GM21786 (cell line): ENCODE results near the gene CD55.
"Not testable (repeated sequence)": the region's sequence is repeated elsewhere in the genome, so short reads cannot be mapped to it uniquely, and the experiment has no call there.

Experiments used
- ATAC-seq: cut with Tn5 transposase; IDR thresholded peaks from one replicate; pipeline ENCODE4 v1.9.1; 2021; ENCODE audit not compliant: unreplicated experiment

The CD55 gene

DNA sequence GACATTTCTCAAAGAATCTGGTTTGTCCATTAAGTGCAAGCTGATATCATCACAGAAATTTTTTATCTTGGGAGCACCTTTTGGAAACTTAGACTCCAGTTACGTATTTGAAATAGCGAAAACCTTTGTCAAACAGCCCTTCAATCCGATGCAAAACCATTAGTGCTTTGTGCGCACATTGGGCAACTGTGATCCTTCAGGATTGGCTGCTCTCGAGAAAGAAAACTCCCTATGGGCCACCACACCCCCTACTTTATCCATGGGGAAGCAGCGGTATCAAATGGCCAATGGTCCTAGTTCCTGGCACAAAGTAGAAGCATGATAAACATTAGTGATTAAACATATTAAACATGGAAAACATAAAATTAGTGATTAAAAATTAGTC is 16.0 kb upstream of the CD55 start:
- no peak for ATAC-seq

DNA sequence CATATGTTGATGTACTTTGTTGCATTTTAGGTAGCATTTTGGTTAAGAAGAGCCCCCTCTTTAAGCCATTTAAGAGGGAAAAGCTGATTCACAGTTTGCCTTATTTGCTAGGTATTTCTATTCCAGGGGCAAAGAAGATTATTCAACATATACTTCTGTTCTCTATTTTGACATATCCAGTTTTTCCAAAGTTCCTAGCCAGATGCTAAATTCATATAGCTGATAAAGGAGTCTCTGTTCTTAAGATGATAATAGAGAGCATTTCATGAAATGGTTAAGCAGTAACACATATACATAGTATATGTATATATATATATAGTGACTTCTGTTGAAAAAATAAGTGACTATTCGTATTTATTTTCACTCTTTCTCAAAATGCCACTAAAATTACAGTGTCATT is 15.5 kb upstream of the CD55 start:
- no peak for ATAC-seq

DNA sequence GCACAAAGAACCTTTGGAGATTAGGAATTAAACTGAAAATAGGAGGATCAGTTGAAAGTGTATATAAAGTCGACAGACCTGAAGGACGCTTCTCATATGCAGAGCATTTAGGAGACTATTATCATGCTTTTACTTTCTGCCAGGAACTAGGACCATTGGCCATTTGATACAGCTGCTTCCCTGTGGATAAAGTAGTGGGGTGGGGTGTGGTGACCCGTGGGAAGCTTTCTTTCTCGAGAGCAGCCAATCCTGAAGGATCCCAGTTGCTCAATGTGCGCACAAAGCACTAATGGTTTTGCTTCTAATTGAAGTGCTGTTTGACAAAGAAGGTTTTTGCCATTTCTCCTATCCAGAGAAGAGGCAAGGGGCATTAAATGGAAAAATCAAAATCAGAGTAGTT is 14.9 kb upstream of the CD55 start:
- no peak for ATAC-seq

DNA sequence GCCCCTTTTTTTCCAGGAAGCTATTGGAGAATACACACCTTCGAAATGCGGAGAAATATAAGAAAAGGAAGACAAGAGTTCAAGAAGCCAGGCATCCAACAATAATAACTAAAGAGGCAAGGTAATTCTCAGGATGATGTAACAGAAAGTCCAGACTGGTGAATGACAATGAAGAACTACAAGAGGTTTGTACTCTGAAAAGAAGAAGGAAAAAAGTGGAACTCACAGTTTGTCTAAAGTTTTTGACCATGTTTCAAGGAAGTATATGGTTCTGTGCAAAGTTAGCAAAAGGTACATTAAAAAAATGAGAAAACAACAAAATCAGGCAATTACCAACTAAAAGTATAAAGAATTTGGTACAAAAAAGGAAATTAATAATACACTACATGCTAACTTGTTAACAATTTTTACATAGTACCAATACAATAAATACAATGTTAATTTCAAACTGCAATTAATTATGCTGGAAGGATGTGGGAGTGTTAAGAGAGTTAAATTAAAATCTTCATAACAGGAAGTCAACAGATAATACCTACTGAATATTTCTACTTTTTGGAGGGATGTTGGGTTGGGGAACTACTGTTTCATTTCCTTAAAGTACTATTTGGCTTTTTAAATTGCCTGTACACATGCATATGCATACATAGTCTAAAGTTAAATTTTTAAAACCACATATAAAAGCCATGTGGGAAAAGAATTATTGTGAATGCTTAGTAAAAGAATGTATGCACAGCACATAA is 12.9 kb upstream of the CD55 start:
- ATAC-seq, result no peak

DNA sequence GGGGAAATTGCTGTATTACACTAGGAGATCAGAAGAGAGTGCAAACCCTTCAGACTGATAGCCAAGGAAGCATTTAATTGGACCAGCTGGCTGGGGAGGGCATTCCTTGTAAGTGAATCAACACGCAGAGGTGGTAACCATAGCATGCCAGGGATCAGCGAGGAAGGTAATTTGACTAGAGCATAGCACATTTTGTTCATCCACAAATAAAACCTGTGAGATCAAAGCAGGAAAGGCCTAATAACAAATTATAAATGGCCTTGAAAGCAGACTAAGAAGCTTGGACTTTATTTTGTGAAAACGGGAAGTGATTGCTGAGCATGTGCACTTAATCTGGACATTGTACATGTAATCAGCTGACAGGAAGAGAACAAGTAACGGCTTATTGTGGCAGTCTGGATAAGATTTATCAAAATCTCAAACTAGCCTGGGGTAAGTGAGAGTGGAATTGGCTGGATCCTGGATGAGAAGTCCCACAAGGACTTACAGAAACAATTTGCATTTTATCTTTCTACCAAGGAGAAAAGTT is 11.7 kb upstream of the CD55 start:
- ATAC-seq, result no peak

DNA sequence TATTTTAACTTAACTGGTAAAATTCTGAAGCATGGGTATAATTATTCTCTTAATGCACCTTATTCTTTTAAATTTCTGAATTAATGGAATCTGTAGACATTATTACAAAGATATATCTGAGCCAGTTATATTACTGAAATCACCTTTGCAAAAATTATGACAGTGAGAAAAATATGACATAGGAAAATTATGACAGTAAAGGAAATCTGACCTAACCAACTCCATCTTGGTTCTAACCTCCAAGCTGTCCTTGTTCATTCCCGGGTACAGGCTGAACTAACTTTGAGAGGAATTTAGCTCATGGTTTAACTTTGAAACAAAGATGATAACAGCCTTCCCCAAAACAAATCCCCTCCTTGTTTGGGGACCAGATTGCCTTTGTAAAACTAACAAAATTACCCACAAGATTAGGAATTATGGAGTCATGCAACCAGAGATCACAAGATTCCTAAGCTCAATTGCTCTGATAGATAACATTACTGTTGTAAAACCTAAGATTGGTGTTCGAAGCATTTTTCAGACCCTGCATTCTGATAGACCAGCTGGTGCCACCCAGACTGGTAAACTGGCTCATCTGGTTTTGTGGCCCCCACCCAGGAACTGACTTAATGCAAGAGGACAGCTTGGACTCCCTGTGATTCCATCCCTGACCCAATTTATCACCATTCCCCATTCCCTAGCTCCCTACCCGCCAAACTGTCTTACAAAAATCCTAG is 9.4 kb upstream of the CD55 start:
- ATAC-seq, result no peak

DNA sequence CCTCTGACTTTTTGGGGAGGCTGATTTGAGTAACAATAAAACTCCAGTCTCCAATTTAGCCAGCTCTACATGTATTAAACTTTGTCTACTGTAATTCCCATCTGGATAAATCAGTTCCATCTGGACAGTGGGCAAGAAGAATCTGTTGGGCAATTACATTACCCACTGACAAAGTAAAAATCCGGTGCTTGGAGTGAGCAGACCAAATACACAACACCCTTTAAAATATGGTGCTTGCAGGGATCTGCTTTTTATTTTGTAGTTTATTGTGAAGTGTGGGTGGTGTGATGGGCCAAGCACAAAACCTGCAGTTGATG is 8.9 kb upstream of the CD55 start:
- ATAC-seq, result no peak

DNA sequence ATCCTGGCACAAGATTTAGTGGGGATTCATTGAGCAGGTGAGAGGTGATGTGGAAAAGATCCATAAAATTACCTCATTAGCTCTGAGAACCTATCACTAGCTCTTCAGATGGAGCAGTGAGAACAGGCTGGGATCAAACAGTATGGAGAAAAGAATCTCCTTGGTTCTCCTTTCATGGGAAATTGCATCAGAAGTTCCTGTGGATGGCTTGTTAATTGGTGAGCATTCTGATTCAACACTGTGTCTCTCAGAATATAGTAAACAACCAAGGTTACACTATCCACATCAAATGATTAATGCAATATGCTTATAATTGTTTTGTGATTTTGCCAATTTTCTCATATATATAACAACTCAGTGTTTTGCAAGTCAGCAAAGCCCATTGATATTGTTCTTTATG is 8.3 kb upstream of the CD55 start:
- ATAC-seq, result no peak

DNA sequence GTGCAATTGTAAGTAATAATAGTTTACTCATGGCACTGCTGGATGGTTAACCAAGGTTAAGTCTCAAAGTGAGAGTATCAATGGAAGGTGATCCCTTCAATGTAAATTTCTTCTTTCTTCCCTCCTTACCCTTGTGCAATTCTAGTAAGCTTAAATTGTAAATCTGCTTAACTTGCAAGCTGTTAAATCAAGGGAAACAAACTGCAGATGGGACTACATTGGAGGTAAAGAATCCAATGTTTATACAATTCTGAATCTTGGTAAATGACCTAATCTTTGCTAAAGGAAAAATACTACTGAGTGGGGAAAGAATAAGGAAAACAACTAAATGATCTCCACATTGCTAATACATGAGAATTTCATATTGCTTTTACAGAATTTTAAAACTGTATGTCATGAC is 6.7 kb upstream of the CD55 start:
- no peak for ATAC-seq

DNA sequence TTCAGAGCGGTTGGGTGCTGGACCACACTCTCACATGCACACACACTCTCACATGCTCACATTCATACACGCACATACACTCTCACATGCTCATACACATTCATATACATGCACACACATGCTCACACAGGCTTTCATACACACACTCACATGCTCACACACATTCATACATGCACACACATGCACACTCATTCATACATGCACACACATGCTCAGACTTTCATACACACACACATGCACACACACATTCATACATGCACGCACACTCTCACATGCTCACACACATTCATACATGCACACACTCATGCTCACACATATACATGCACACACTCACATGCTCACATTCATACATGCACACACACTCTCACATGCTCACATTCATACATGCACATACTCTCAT is 6.0 kb upstream of the CD55 start:
- no peak for ATAC-seq

DNA sequence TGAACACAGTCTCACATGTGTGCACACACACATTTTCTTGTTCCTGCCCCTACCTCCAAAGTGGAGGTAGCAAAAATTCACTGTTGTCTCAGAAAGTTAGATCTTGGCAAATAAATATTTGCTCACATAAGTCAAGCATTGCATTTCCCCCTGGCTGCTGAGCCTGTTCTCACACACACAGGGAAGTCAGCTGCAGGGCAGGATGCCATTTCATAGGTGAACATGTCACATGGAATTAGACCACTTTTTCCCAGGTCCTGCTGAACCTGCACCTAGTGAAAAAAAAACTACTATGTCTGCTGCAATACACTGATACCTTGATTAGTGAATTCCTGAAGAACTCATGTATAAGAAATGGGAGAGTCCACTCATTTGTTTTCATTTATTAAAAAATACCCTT is 5.3 kb upstream of the CD55 start:
- ATAC-seq, result no peak

DNA sequence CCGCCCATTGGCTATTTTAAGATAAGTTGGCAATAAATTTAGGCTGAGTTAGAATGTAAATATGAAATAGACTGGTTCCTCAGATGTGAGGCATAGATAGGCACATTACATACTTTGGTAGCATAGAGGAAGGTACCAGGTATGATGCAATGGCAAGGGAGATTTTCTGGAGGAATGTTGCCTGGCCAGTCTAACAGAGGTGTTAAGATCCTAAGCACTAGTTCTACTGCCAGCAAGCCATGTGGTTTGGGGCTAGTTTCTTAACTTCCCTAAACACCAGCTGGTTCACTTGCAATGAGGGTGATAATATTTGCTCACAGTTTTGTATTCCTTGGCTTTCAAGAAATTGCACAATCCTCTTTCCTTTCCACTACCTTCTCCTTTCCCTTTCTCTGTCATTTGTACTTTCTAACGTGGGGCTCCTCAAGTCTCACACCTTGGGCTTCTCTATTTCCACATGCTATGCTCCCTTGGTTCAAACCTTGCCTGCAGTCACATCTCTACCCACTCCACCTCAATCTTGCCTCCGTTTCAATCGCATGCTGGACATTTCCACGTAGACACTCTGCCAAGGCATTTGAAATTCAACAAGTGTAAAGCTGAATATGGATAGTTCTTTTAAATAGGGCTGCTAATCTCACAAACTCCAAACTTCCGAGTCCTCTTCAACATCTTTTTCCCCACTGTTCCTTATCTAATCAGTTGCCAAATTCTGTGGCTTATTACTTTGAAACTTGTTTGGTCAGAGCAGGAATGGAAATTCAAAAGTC is 4.7 kb upstream of the CD55 start:
- no peak for ATAC-seq

DNA sequence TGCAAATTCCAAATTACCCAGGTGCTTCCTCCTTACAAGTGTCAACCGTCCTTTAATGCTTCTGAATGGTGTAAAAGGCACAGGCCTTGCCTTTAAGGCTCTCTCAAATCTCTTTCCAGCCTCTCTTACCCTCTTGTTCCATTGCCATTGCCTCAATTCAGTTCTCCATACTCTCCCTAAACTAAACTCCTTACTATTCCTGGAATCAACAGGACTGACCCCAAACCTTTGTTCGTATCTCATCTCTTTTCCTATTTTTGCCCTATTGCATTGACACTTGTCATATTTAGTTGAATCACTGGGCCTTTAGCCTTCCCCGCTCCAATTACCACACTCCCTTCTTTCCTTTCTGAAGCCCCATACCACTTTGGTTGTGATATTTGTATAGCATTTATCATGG is 3.9 kb upstream of the CD55 start:
- ATAC-seq, result no peak

DNA sequence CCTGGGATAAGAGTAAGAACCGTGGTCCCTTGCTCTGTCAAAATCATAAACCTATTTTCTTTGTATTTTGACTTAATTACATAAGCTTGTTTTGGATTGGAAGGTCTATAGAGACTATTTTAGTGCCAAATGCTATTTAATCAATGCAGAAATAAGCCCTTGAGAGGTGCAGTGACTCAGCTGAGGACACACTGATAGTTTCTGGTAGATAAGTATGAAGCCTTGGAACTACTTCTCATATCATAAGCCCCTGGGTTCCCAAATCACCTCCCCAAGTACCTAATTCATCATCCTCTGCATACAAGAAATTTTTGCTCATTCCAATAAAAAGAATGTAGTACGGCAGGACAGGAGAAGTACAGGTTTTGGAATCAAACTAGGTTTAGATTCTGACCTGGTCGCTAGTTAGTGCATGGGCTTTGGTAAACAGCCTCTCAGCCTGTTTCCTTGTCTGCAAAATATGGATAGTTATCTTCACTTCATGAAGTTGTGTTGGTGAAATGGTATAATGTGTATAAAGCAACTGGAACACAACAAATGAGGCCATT is 3.3 kb upstream of the CD55 start:
- ATAC-seq, result no peak

DNA sequence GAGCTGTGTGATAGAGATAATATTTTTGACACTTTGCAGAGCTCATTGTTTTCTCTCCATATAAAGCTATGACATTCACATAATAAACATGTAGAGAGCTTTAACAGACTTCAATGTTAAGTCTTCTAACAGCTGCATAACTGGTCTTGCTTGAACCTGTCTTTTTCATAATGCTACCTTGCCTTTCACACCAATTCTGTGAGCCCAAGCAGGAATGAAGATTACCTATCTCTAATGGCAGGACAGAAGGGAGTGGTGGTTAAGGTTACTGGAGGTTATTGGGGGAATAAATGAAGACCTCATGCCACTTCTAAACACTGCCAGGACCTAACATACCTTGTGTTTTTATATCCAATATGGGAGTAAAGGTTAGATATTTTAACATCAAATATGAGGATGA is 2.3 kb upstream of the CD55 start:
- ATAC-seq, result no peak

DNA sequence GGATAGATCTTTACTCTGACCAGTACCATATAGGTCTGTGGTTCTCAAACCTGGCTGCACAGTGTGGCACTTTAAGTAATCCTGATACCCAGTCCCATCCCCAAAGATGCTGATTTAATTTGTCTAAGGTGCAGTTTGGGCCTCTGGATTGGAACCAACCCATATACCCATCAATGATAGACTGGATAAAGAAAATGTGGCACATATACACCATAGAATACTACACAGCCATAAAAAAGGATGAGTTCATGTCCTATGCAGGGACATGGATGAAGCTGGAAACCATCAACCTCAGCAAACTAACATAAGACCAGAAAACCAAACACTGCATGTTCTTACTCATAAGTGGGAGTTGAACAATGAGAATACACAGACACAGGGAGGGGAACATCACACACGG is 1.4 kb upstream of the CD55 start:
- ATAC-seq, result not testable (repeated sequence)

DNA sequence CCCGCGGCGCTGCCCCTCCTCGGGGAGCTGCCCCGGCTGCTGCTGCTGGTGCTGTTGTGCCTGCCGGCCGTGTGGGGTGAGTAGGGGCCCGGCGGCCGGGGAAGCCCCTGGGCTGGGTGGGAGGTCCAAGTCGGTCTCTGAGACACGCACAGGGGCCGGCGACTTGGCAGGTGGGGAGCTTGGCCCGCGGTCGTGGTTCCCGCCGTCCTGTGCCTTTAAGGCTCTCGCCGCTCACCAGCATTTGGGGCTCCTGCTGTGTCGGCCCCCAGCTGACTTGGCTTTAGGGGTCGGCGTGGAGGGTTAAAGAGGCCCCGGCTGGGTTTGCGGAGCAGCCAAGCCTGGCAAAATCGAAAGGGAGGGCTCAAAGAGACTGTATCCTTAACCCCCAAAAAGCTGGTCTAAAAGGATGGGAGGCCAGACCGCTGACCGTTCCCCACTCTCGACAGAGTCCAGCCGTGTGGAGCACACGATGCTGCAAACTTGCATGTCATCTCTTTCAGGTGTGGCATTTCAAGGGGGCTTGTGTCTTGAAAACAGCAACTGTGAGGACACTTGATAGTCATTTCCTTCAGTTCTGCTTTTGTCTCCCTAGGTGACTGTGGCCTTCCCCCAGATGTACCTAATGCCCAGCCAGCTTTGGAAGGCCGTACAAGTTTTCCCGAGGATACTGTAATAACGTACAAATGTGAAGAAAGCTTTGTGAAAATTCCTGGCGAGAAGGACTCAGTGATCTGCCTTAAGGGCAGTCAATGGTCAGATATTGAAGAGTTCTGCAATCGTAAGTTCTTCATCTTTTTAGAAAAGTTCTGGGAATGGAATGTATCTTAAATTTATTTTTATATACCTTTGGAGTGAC is 540 bp downstream of the CD55 start:
- no peak for ATAC-seq

DNA sequence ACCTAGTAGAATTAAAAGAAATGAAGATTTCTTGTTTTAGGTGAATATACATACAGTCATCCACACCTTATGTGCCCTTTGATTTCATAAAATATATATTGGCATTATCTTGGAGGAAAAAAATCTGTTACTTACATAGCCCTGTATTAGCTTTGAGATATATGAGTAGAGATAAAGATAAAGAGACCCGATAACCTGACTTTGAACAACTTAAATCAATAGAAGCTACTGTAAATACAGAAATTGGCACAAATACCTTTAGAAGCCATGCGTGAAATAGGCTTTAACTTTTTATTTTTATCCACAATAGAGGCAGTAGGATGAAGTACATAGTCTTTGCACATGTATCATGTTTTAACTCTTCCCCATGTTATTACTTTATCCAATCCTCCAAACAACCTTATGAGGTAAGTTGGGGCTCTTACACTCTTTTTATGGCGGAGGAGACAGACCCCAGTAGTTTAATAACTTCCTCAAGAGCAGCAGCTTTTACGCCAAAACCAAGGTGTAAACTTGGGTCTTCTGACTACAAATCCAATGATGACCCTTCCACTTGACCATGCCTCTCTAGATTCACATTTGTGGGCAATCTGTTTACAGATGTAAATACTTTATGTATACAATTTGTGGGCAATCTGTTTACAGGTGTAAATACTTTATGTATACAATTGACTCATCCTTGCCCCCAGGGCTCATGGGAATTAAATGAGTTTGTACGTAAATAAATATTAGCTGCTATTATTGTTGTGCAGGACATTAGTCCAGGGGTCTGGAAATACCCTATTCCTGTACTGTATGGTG is 2.1 kb downstream of the CD55 start:
- no peak for ATAC-seq

DNA sequence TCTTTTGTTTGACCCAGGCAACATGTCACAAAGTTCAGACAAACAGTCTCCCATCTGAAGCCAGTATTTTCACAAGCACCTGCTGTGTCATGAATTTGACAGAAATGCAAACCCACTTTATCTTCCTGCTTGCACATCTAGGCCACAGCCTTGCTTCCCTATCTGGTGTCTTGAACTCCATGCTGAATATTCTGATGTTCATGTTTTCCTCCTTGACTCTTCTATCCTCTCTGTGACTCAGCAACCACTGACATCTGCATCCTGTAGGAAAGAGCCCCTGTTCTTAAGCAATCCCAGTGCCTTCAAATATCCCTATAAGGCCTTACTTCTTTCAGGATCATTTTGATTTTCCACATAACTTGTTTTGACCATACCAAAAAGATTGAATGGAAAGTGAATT is 6.5 kb downstream of the CD55 start:
- ATAC-seq, result no peak

DNA sequence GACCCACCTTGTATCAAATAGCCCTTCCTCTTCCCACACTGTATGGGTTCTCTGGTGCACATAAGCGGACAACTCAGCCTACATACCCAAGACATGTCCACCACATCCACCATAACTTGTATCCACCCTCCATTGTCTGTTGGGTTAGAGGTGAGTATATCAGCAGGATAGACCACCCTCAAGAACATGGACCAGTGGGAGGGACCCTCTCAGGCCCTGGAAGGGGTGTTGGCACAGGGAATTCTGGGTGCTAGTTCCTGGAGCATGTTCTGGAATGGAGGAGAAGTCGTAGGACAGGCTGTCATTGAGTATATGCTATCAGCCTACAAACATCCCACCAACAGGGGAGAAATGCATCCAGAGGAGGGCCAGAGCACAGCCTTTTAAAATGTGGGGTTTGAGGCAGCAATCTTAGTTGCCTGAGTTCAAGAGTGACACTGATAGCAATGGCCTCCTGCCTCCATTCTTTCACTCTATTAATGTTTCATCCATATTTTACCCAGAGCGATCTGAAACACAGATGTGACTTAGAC is 7.5 kb downstream of the CD55 start:
- ATAC-seq, result no peak
